ENCODE measurements around the gene ENTPD1.

ENTPD1 gene

DNA sequence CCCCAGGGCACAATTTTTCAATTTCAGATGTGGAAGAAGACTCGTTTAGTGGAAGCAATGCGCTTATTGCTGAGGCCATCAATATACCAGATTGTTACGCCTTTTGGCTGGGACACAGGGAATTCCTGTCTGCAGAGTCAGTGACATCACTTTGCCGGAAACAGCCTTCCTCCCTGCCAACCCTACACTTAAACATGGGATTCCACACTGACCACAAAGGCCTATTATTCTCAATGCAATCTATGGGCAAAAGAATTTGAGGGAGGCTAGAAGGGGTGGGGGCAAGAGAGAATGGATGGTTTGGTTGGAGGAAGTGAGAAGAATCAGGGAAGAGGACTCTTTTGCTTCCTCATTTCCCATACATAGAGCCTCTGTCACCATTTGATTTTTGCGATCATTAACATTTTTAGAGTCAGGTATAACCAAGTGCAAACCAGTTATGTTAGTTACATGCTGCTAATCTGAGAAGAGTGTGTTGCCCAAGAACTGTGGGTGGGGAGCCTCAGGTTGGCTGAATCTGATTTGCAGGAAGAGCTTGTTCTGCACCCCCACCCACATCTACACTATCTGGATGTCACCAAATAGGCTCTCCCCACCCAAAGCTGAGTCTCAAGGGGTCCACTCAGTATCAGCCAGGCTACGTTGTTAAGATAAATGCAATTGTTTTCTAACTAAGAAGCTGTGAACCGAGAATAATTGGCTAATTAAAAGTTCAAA lies 58.2 kb downstream of the ENTPD1 start:
- H3K27ac ChIP-seq = no peak overlapping the region
- TF ChIP-seq, protein P1, sequence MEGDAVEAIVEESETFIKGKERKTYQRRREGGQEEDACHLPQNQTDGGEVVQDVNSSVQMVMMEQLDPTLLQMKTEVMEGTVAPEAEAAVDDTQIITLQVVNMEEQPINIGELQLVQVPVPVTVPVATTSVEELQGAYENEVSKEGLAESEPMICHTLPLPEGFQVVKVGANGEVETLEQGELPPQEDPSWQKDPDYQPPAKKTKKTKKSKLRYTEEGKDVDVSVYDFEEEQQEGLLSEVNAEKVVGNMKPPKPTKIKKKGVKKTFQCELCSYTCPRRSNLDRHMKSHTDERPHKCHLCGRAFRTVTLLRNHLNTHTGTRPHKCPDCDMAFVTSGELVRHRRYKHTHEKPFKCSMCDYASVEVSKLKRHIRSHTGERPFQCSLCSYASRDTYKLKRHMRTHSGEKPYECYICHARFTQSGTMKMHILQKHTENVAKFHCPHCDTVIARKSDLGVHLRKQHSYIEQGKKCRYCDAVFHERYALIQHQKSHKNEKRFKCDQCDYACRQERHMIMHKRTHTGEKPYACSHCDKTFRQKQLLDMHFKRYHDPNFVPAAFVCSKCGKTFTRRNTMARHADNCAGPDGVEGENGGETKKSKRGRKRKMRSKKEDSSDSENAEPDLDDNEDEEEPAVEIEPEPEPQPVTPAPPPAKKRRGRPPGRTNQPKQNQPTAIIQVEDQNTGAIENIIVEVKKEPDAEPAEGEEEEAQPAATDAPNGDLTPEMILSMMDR (IDR thresholded peaks at IDR 0.05) = no peak
- TF ChIP-seq ZFX (IDR thresholded peaks at IDR 0.05; ENCODE audit: borderline replicate concordance) = no peak

DNA sequence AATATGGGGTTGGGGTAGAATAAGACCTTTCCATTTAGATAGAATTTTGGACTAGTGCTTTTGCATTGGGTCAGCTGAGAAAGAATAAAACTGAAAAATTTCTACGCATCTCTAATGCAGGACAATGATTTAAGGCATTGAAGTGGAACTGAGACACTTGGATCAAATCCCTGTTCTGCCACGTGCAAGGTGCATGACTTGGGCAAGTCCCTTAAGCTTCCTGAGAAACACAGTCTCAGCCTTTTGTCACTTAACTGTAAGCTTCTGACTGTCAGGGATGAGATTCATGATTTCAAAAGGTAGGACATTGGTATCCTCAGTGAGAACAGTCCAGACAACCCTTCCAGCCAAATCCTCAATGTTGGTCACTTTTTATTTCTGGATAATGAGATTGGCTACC lies 59.2 kb downstream of the ENTPD1 start:
- TF ChIP-seq, protein P1 (IDR thresholded peaks at IDR 0.05) = no peak
- TF ChIP-seq ZFX (IDR thresholded peaks at IDR 0.05; ENCODE audit: borderline replicate concordance) = no peak
- H3K27ac ChIP-seq = no peak overlapping the region

DNA sequence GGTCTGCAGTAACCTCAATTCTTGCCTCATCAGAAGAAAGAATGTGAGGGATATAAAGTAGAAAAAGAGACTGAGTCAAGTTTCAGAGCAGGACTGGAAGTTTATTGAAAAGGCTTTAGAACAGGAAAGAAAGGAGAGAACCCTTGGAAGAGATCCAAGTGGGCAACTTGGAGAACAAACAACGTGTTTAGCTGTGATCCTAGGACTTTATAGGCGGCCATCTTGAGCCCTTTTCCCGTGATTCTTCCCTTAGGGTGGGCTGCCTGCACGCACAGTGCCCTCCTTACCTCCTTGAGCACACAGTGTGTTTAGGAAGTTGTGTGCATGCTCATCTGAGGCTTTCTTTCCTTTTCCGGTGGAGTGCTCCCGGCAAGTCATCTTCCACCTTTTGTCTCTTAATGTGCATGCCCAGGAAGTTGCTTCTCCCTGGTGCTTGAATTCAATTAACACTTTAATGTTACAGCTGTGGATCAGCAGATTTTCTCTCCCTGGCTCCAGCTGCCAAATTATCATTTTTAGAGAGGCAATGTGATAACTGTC lies 59.8 kb downstream of the ENTPD1 start:
- no peak overlapping the region for H3K27ac ChIP-seq
- TF ChIP-seq ZFX (IDR thresholded peaks at IDR 0.05; ENCODE audit: borderline replicate concordance) = no peak

DNA sequence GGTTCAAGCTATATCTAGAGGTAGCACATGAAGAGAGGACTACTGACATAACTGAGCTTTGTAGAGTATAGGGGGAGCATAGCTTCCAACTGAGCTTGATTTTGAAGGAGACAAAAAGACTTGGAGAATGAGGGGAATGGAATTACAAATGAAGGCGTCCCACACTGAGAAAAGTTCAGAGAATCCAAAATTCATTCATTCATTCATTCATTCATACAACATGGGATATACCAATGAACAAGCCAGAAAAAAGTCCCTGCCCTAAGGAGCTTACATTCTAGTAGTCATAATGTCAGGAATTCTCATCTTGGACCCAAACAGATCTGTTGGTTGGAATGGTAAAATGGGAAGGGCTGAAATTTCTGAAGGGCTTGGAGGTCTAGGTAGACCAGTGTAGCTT lies 62.0 kb downstream of the ENTPD1 start:
- no peak overlapping the region for H3K27ac ChIP-seq
- TF ChIP-seq, protein P1 (IDR thresholded peaks at IDR 0.05) = no peak
- no peak for TF ChIP-seq ZFX (IDR thresholded peaks at IDR 0.05; ENCODE audit: borderline replicate concordance)

DNA sequence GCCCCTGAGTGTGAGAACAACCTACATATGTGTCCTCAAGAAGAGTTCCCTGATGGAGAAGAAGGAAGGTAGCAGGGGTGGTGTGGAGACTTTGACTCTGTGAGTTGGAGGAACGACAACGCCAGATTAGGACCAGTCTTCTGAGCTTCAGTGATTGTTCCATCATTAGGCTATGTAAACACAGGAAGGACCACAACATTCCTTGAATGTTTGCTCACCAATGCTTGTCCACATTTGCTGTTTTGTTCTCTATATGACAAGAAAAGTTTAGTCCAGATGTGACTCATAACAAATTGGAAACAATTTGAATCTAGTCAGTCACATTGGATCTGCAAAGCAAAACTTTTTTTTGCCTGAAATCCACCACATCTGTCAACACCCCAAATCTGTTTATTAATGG lies 62.7 kb downstream of the ENTPD1 start:
- no peak overlapping the region for H3K27ac ChIP-seq
- TF ChIP-seq, protein P1 (IDR thresholded peaks at IDR 0.05) = no peak

DNA sequence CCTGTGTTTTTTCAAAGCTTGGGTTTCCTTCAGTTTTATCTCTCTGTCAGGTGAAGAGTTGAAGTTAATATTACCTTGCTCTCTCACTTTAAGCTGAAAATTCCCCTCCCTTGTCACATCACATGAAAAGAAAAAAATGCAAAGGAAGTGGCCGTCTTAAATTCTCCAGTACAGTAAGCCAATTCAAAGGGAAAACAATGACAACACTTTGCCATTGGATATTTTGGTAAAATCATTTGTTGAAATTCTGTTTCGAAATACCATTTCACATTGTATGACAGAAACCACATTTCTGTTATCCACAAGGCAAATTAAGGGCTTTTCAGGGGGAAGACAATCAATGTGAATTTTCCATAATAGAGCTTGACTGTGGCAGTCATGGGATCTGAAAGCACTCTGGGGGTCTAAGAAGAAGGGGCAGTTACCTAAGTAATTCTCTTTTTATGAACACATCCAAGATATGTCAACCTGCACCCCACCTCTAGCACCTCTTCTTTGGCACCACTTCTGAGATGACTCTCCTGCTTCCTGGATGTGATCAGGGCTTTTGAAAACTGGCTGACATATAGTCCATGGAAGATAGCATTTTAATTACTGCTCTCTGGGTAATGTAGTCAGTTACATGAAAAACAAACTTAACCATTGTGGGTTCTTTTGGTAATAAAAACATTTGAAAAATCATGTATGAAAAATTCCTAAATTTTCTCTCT lies 63.8 kb downstream of the ENTPD1 start:
- no peak overlapping the region for H3K27ac ChIP-seq
- TF ChIP-seq, protein P1 (IDR thresholded peaks at IDR 0.05) = no peak
- TF ChIP-seq ZFX (IDR thresholded peaks at IDR 0.05; ENCODE audit: borderline replicate concordance) = no peak

DNA sequence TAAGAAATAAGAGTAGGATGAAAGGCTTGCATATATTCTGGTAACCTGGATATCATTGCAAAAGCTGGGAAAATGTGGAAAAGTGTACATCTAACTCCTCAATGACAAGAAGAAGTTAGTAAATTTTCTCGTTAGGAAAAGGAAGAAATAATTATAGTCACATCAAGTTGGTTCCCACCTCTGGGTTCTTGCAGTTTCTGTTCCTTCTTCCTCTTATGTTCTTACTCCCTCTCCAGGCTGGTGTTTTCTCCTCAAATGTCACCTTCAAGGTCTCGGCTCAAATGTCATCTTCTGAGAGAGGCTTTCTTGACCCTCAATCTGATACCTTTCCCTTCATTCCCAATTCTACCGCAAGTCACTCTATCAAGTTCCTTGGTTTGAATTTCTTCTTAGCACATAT lies 64.4 kb downstream of the ENTPD1 start:
- TF ChIP-seq, protein P1 (IDR thresholded peaks at IDR 0.05) = no peak
- no peak for TF ChIP-seq ZFX (IDR thresholded peaks at IDR 0.05; ENCODE audit: borderline replicate concordance)
- no peak overlapping the region for H3K27ac ChIP-seq
